Osteocyte (in vitro differentiated cells): ENCODE measurements around the gene ARHGAP22. TPM values are rescaled to one million over a fixed set of nuclear protein-coding genes. Genes with fewer than 3 reads are reported as not detected.

Source experiments
- DNase-seq: peaks from one replicate; pipeline ENCODE4 v3.0.0; 2021; ENCODE audit warnings: mixed read lengths; ENCODE audit not compliant: unreplicated experiment; ENCODE audit errors: extremely low spot score
- H3K27ac Mint-ChIP-seq: one replicate; pipeline ENCODE4 v1.8.0; 2021; ENCODE audit warnings: mild to moderate bottlenecking, mixed read lengths; ENCODE audit not compliant: unreplicated experiment
- H3K27me3 Mint-ChIP-seq: one replicate; pipeline ENCODE4 v1.8.0; 2021; ENCODE audit warnings: mixed read lengths; ENCODE audit not compliant: unreplicated experiment
- H3K36me3 Mint-ChIP-seq: one replicate; pipeline ENCODE4 v1.8.0; 2021; ENCODE audit warnings: mixed read lengths; ENCODE audit not compliant: unreplicated experiment
- H3K4me1 Mint-ChIP-seq: one replicate; pipeline ENCODE4 v1.8.0; 2021; ENCODE audit warnings: mixed read lengths; ENCODE audit not compliant: unreplicated experiment
- H3K4me3 Mint-ChIP-seq: one replicate; pipeline ENCODE4 v1.8.0; 2021; ENCODE audit warnings: mild to moderate bottlenecking, moderate library complexity, mixed read lengths; ENCODE audit not compliant: unreplicated experiment
- H3K9me3 Mint-ChIP-seq: one replicate; pipeline ENCODE4 v1.8.0; 2021; ENCODE audit warnings: mixed read lengths; ENCODE audit not compliant: unreplicated experiment
- CTCF ChIP-seq: fragments of 200-600 bp; sonication (generic); IDR thresholded peaks from 2 replicates; pipeline ENCODE4 v1.5.0; 2021; ENCODE audit warnings: antibody characterized with exemption, mild to moderate bottlenecking, moderate library complexity
- total RNA-seq: library from RNA; stranded (reverse); gene quantifications from 2 replicates; pipeline ENCODE4 v1.2.1, GENCODE V29; 2021

Gene ARHGAP22
- total RNA-seq, 1 donor from 2014 or later: 0.64 TPM

- Mint-ChIP-seq H3K4me3 (no peak overlapping the region), H3K36me3 (no peaks in the 10 kb centered on the region), H3K9me3 (no peaks in the 10 kb centered on the region), H3K27ac (no peak overlapping the region), H3K27me3 (no peaks in the 10 kb centered on the region), H3K4me1 (no peaks in the 10 kb centered on the region)
- peak; percentile 86 for TF ChIP-seq CTCF
- DNase-seq: peak; percentile 76
These were observed 52.8 kb downstream of the ARHGAP22 start for GRCh38 chr10:48551861-48552591.

GRCh38 chr10:48550977-48551376 is 53.9 kb downstream of the ARHGAP22 start:
- Mint-ChIP-seq H3K4me3 (no peak overlapping the region), H3K4me1 (no peaks in the 10 kb centered on the region), H3K36me3 (no peaks in the 10 kb centered on the region), H3K27ac (no peak overlapping the region), H3K27me3 (no peaks in the 10 kb centered on the region), H3K9me3 (no peaks in the 10 kb centered on the region)
- DNase-seq: peak; percentile 68
- TF ChIP-seq CTCF: no peak

- TF ChIP-seq CTCF: no peak
- Mint-ChIP-seq H3K9me3 (no peaks in the 10 kb centered on the region), H3K36me3 (no peaks in the 10 kb centered on the region), H3K4me1 (peaks cover 5% of the 10 kb centered on the region), H3K4me3 (no peak overlapping the region), H3K27ac (no peak overlapping the region), H3K27me3 (no peaks in the 10 kb centered on the region)
- DNase-seq: peak; percentile 34
These were observed 54.7 kb downstream of the ARHGAP22 start for GRCh38 chr10:48550071-48550691.

- peak; percentile 63 for DNase-seq
These were observed 55.6 kb downstream of the ARHGAP22 start for GRCh38 chr10:48549236-48549635.

More at GRCh38 chr10:48549236-48549635, 55.6 kb downstream of the ARHGAP22 start:
- Mint-ChIP-seq H3K27ac (no peak overlapping the region), H3K36me3 (no peaks in the 10 kb centered on the region), H3K4me3 (no peak overlapping the region), H3K4me1 (peaks cover 10% of the 10 kb centered on the region), H3K27me3 (no peaks in the 10 kb centered on the region), H3K9me3 (no peaks in the 10 kb centered on the region)
- no peak for TF ChIP-seq CTCF
